ENCODE results near the gene KIAA0930. TPM values are rescaled to one million over a fixed set of nuclear protein-coding genes. Genes with fewer than 3 reads are reported as not detected.
A peak's percentile ranks its signal among the peaks of the same experiment; 100 is the strongest.

Gene KIAA0930
- total and polyA plus RNA-seq, 2 of the 4 experiments (the other 2 are of a cell fraction) = 25.3 to 34.1 TPM

DNA sequence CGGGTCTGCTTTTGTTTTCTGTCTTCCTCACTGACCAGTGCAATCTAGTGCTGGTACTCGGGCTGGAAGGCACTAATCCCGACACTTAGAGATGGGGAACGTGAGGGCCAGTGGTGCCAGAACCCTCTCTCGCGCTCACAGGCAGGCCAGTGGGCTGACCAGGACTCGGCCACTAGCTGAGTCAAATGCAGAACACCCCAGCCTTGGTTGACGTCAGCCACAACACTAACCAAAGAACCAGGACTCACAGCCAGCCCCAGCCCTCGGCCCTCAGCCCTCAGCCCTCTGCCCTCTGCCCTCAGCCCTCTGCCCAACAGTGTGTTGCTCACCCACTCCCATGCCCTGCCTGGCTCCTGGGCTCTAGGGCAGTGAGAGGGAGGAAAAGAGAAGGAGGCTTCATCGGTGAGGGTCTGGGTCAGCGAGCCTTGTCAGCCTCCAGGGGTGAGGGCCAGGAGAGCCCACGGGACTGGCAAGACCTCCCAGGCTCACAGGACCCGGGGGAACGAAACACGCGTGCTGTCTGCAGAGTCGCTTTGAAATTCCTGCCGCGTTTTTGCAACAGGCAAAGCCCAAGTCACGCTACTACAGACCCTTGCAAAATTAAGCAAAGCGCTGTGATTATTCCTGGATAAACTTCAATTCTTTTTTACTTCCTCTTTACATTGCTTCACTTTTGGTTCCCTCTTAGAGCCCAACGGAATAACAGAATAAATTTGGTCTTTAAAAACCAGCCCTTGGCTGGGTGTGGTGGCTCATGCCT lies 27.5 kb downstream of the KIAA0930 start:
- peak overlapping the region; percentile 66 for H2BK120ac ChIP-seq (ENCODE audit: low read depth, low read length)
- H3K9ac ChIP-seq (ENCODE audit: low read depth, low read length) = peak overlapping the region; percentile 59
- peaks cover 38% of the 10 kb centered on the region for H3K9me1 ChIP-seq (ENCODE audit: insufficient read depth, low read length)
- H2BK15ac ChIP-seq (ENCODE audit: low read depth, low read length) = peak overlapping the region; percentile 59; the same call in 1 of the 3 replicates
- H3K27ac ChIP-seq (ENCODE audit: insufficient read depth, low read length) = peak overlapping the region; percentile 71
- ChIA-PET CTCF (interaction anchor here (0.6 kb wide), 1 partner anchor 24 kb away, joined by 4 read pairs; no protein-coding TSS in a partner anchor), POLR2A (ENCODE audit: unreplicated experiment) (no interaction called here)
- H2AFZ ChIP-seq (replicated peaks; ENCODE audit: low read length, poor library complexity) = peak overlapping the region; percentile 82
- H3K79me1 ChIP-seq (ENCODE audit: low read depth in 1 of 2, low read length in 2 of 2) = peaks cover 38 to 81% of the 10 kb centered on the region in 2 experiments
- DNase-seq (peak; percentile 81), ATAC-seq (ENCODE audit: low read depth) (peak; percentile 18)
- H3K4ac ChIP-seq (ENCODE audit: low read depth, low read length) = peak overlapping the region; percentile 80
- H2AK9ac ChIP-seq (replicated peaks; ENCODE audit: low read depth, low read length, poor library complexity) = peak overlapping the region; percentile 81
- peaks cover 54% of the 10 kb centered on the region for H4K20me1 ChIP-seq (ENCODE audit: insufficient read depth, low read length)
- peak overlapping the region; percentile 59 for H3K18ac ChIP-seq (ENCODE audit: low read depth, low read length)
- no peaks in the 10 kb centered on the region for H3K9me3 ChIP-seq (ENCODE audit: control insufficient read depth, insufficient read depth, low read length)
- peaks cover 42% of the 10 kb centered on the region for H3K4me1 ChIP-seq (ENCODE audit: control insufficient read depth, insufficient read depth, low read length)
- dilution Hi-C loops (cut with HindIII; ENCODE audit: low sequenced_read_pairs, unreplicated experiment) = no loop called here
- in situ Hi-C loops (cut with MboI; ENCODE audit: low sequenced_read_pairs) = no loop called here
- H3K14ac ChIP-seq (replicated peaks; ENCODE audit: low read depth, low read length) = peak overlapping the region; percentile 53
- H3K27me3 ChIP-seq (ENCODE audit: control insufficient read depth, insufficient read depth, low read length) = no peaks in the 10 kb centered on the region
- peak overlapping the region; percentile 38; the same call in 1 of the 2 replicates for H2BK20ac ChIP-seq (ENCODE audit: low read depth, low read length)
- peak overlapping the region; percentile 86 for H3K4me2 ChIP-seq (ENCODE audit: low read depth, low read length)
- intact Hi-C loops (cut with micrococcal nuclease) = loop anchor here (1.0 to 2.0 kb wide), 2 partner anchors 28 to 238 kb away; partner anchors contain the start of gene KIAA0930
- 86% methylated on average over 8 of the region's 22 CpGs; no CpG with 5 or more reads in 1 of the 2 experiments for WGBS, 2 experiments (ENCODE audit: extremely low coverage in 2 of 2, insufficient read length in 1 of 2)
- H2BK5ac ChIP-seq (ENCODE audit: low read depth, low read length, poor library complexity, severe bottlenecking) = peak overlapping the region; percentile 74
- no TSS peak for BruUV-seq (replicated peaks)
- peak overlapping the region; percentile 22 to 64; a peak in 3 of 4 replicates for H4K8ac ChIP-seq (ENCODE audit: low read depth in 2 of 2, low read length in 2 of 2)
- 0 out of 2 replicates have a peak, but pooled peaks cover under 1% of the 10 kb centered on the region for H3K36me3 ChIP-seq (ENCODE audit: control insufficient read depth, insufficient read depth, low read length)
- H4K5ac ChIP-seq (ENCODE audit: low read depth, low read length) = peak overlapping the region; percentile 37
- H2AK5ac ChIP-seq (ENCODE audit: low read depth, low read length) = peak overlapping the region; percentile 98
- peak overlapping the region; percentile 30 for H3K4me3 ChIP-seq (ENCODE audit: insufficient read depth, low read depth, low read length)
- peak overlapping the region; percentile 66 for H3K23ac ChIP-seq (ENCODE audit: low read depth, low read length)
- H3K56ac ChIP-seq (ENCODE audit: extremely low read depth, insufficient read depth, low read length) = peak overlapping the region; percentile 54; the same call in 1 of the 2 replicates
- H4K91ac ChIP-seq (ENCODE audit: insufficient read depth, low read depth, low read length) = peak overlapping the region; percentile 69
- TF ChIP-seq BHLHE40 (IDR thresholded peaks at IDR 0.05; ENCODE audit: low read depth, low read length) (peak; percentile 74), RCOR1 (IDR thresholded peaks at IDR 0.05; ENCODE audit: insufficient replicate concordance, low read length) (no peak), FOS (IDR thresholded peaks at IDR 0.05; ENCODE audit: low read depth, low read length) (no peak), CTCF (conservative IDR thresholded peaks at IDR 0.05; ENCODE audit: low read depth, low read length) (no peak), RAD21 (IDR thresholded peaks at IDR 0.05; ENCODE audit: low read length) (no peak; the same call in 1 of the 2 replicates), CEBPB (IDR thresholded peaks at IDR 0.05; ENCODE audit: low read depth, low read length) (no peak), CHD1 (IDR thresholded peaks at IDR 0.05; ENCODE audit: low read depth, low read length) (no peak; the same call in 1 of the 2 replicates), NFE2L2 (IDR thresholded peaks at IDR 0.05; ENCODE audit: low read depth, low read length) (no peak), POLR2A (IDR thresholded peaks at IDR 0.05; ENCODE audit: low read depth, low read length) (peak; percentile 74; the same call in 1 of the 2 replicates), SMC3 (IDR thresholded peaks at IDR 0.05; ENCODE audit: low read depth, low read length) (no peak), RFX5 (IDR thresholded peaks at IDR 0.05; ENCODE audit: low read depth, low read length) (no peak), MAZ (IDR thresholded peaks at IDR 0.05; ENCODE audit: borderline replicate concordance, low read depth, low read length) (no peak), MXI1 (IDR thresholded peaks at IDR 0.05; ENCODE audit: borderline replicate concordance, low read depth, low read length) (no peak)
- TF ChIP-seq, protein P1, sequence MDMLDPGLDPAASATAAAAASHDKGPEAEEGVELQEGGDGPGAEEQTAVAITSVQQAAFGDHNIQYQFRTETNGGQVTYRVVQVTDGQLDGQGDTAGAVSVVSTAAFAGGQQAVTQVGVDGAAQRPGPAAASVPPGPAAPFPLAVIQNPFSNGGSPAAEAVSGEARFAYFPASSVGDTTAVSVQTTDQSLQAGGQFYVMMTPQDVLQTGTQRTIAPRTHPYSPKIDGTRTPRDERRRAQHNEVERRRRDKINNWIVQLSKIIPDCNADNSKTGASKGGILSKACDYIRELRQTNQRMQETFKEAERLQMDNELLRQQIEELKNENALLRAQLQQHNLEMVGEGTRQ (IDR thresholded peaks at IDR 0.05; ENCODE audit: low read depth, low read length) = no peak
